Body of pancreas (tissue), 4 donors: ENCODE measurements around the gene LRIG1.

ENCODE experiments used
- POLR2A ChIP-seq, 3 donors: fragments of 450-650 bp; IDR thresholded peaks; one replicate each; pipeline ENCODE4 v1.6.1; 2016; ENCODE audit warnings: antibody characterized with exemption in 3 of 3, mild to moderate bottlenecking in 2 of 3
- TF ChIP-seq, protein P1 (sequence below), 7 experiments: fragments of 450-650 bp in 4 of 7; fragments of 200-600 bp in 3 of 7; sonication (generic) in 3 of 7; IDR thresholded peaks; one replicate each; pipeline ENCODE4 v1.5.1; 2016 to 2019; ENCODE audit warnings: antibody characterized with exemption in 7 of 7

DNA sequence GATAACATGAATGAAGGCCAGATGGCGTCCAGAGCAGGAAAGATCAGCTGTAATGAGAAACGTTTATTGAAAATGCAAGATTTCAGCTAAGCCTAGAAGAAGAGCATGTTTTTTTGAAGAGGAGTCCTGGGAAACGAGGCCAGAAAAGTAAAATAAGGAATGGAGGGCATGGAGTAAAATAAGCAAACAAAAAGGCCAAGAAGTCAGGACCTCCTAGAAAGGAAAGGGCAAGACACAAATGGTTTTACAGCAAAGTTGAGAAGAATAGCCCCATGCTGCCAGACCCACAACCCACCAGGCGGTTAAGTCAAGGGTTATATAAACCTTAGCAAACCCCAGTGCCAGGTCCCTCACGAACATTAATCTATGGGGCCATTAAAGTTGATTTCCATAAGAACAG, 30.5 kb downstream of the LRIG1 start:
- TF ChIP-seq POLR2A (IDR thresholded peaks at IDR 0.05) = no peak
- TF ChIP-seq, protein P1, sequence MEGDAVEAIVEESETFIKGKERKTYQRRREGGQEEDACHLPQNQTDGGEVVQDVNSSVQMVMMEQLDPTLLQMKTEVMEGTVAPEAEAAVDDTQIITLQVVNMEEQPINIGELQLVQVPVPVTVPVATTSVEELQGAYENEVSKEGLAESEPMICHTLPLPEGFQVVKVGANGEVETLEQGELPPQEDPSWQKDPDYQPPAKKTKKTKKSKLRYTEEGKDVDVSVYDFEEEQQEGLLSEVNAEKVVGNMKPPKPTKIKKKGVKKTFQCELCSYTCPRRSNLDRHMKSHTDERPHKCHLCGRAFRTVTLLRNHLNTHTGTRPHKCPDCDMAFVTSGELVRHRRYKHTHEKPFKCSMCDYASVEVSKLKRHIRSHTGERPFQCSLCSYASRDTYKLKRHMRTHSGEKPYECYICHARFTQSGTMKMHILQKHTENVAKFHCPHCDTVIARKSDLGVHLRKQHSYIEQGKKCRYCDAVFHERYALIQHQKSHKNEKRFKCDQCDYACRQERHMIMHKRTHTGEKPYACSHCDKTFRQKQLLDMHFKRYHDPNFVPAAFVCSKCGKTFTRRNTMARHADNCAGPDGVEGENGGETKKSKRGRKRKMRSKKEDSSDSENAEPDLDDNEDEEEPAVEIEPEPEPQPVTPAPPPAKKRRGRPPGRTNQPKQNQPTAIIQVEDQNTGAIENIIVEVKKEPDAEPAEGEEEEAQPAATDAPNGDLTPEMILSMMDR (IDR thresholded peaks at IDR 0.05) = no peak
